ENCODE measurements around the gene CFAP73. TPM values are rescaled to one million over a fixed set of nuclear protein-coding genes. Genes with fewer than 3 reads are reported as not detected.
"Not testable (repeated sequence)": the region's sequence is repeated elsewhere in the genome, so short reads cannot be mapped to it uniquely, and the experiment has no call there.

CFAP73 gene
- total RNA-seq, 2 donors from 2014 or later: not detected

- intact Hi-C loops (cut with DNase I): no loop called here
- no peak for DNase-seq (ENCODE audit: low spot score)
Measured at GRCh38 chr12:113137861-113138783, 11.4 kb upstream of the CFAP73 start.

- intact Hi-C loops (cut with DNase I): no loop called here
Measured at GRCh38 chr12:113138826-113139225, 10.7 kb upstream of the CFAP73 start.

GRCh38 chr12:113140706-113141105 lies 8.8 kb upstream of the CFAP73 start:
- no peak for DNase-seq (ENCODE audit: low spot score)

More at GRCh38 chr12:113138826-113139225, 10.7 kb upstream of the CFAP73 start:
- DNase-seq (ENCODE audit: low spot score): no peak

GRCh38 chr12:113141716-113142115 lies 7.8 kb upstream of the CFAP73 start:
- intact Hi-C loops (cut with DNase I); DNase-seq (ENCODE audit: low spot score): not testable (repeated sequence)

More at GRCh38 chr12:113140706-113141105, 8.8 kb upstream of the CFAP73 start:
- intact Hi-C loops (cut with DNase I): no loop called here

GRCh38 chr12:113142173-113142885 lies 7.2 kb upstream of the CFAP73 start:
- DNase-seq (ENCODE audit: low spot score): no peak
- intact Hi-C loops (cut with DNase I): no loop called here

- intact Hi-C loops (cut with DNase I): no loop called here
- no peak for DNase-seq (ENCODE audit: low spot score)
Measured at GRCh38 chr12:113142886-113143332, 6.6 kb upstream of the CFAP73 start.

- no peak for DNase-seq (ENCODE audit: low spot score)
- intact Hi-C loops (cut with DNase I): no loop called here
Measured at GRCh38 chr12:113143959-113144358, 5.6 kb upstream of the CFAP73 start.

- DNase-seq (ENCODE audit: low spot score): no peak
- intact Hi-C loops (cut with DNase I): no loop called here
Measured at GRCh38 chr12:113144806-113145205, 4.7 kb upstream of the CFAP73 start.

GRCh38 chr12:113145720-113146551 lies 3.6 kb upstream of the CFAP73 start:
- no peak for DNase-seq (ENCODE audit: low spot score)
- intact Hi-C loops (cut with DNase I): no loop called here

- intact Hi-C loops (cut with DNase I): no loop called here
- DNase-seq (ENCODE audit: low spot score): no peak
Measured at GRCh38 chr12:113146999-113147398, 2.5 kb upstream of the CFAP73 start.

GRCh38 chr12:113151655-113152054 lies 2.1 kb downstream of the CFAP73 start:
- intact Hi-C loops (cut with DNase I): loop anchor here (5.0 to 10.0 kb wide), 2 partner anchors 107 to 109 kb away; no protein-coding TSS in a partner anchor
- no peak for DNase-seq (ENCODE audit: low spot score)

- intact Hi-C loops (cut with DNase I): loop anchor here (5.0 to 10.0 kb wide), 2 partner anchors 108 to 110 kb away; no protein-coding TSS in a partner anchor
- no peak for DNase-seq (ENCODE audit: low spot score)
Measured at GRCh38 chr12:113152196-113152834, 2.8 kb downstream of the CFAP73 start.

GRCh38 chr12:113152835-113153814 lies 3.6 kb downstream of the CFAP73 start:
- intact Hi-C loops (cut with DNase I): loop anchor here (5.0 to 10.0 kb wide), 2 partner anchors 108 to 111 kb away; no protein-coding TSS in a partner anchor

GRCh38 chr12:113154351-113154973 lies 4.9 kb downstream of the CFAP73 start:
- DNase-seq (ENCODE audit: low spot score): no peak
- intact Hi-C loops (cut with DNase I): loop anchor here (5.0 to 10.0 kb wide), 2 partner anchors 110 to 112 kb away; no protein-coding TSS in a partner anchor

More at GRCh38 chr12:113152835-113153814, 3.6 kb downstream of the CFAP73 start:
- peak; percentile 90 for DNase-seq (ENCODE audit: low spot score)

GRCh38 chr12:113155060-113155459 lies 5.5 kb downstream of the CFAP73 start:
- no peak for DNase-seq (ENCODE audit: low spot score)
- intact Hi-C loops (cut with DNase I): loop anchor here in 1 of 2 donors (10.0 kb wide), 1 partner anchor 110 kb away; no protein-coding TSS in a partner anchor

- intact Hi-C loops (cut with DNase I): loop anchor here in 1 of 2 donors (10.0 kb wide), 1 partner anchor 111 kb away; no protein-coding TSS in a partner anchor
- DNase-seq (ENCODE audit: low spot score): no peak
Measured at GRCh38 chr12:113155646-113156045, 6.1 kb downstream of the CFAP73 start.

All from posterior vena cava (tissue), 2 donors.